Prostate gland (tissue), 2 donors: ENCODE results near the gene CP. TPM values are rescaled to one million over a fixed set of nuclear protein-coding genes. Genes with fewer than 3 reads are reported as not detected.
"Not testable (repeated sequence)": the region's sequence is repeated elsewhere in the genome, so short reads cannot be mapped to it uniquely, and the experiment has no call there.

Experiments
- DNase-seq: peaks from one replicate; pipeline ENCODE4 v3.0.0-alpha.2; 2019; ENCODE audit warnings: low spot score
- H3K27ac ChIP-seq, 2 donors: fragments of 200-600 bp; sonication (generic); 2 replicates each; pipeline ENCODE4 v1.5.1; 2017 to 2019
- H3K27me3 ChIP-seq: fragments of 200-600 bp; sonication (generic); replicated peaks from 2 replicates; pipeline ENCODE4 v1.5.1; 2019; ENCODE audit not compliant: insufficient read depth
- H3K36me3 ChIP-seq, 2 donors: fragments of 200-600 bp; sonication (generic); 1 replicate in 1 of 2; 2 replicates in 1 of 2; pipeline versions ENCODE4 v1.5.1 to v1.8.1; 2017 to 2019
- H3K4me1 ChIP-seq: fragments of 200-600 bp; sonication (generic); replicated peaks from 2 replicates; pipeline ENCODE4 v1.5.1; 2019
- H3K4me3 ChIP-seq, 2 donors: fragments of 200-600 bp; sonication (generic); 2 replicates each; pipeline ENCODE4 v1.5.1; 2017 to 2019
- H3K9me3 ChIP-seq: fragments of 200-600 bp; sonication (generic); 2 replicates; pipeline ENCODE4 v1.5.1; 2017
- CTCF ChIP-seq, 4 experiments: fragments of 200-600 bp in 2 of 4; fragments of 450-650 bp in 2 of 4; sonication (generic) in 2 of 4; IDR thresholded peaks; 1 replicate in 3 of 4; 2 replicates in 1 of 4; pipeline ENCODE4 v1.5.1; 2016 to 2019; ENCODE audit warnings: antibody characterized with exemption in 4 of 4, mild to moderate bottlenecking in 2 of 4, moderate library complexity in 2 of 4
- POLR2A ChIP-seq: fragments of 450-650 bp; IDR thresholded peaks from one replicate; pipeline ENCODE4 v1.6.1; 2016; ENCODE audit warnings: antibody characterized with exemption, mild to moderate bottlenecking
- POLR2AphosphoS5 ChIP-seq: sonication (generic); formaldehyde crosslinking; IDR thresholded peaks from one replicate; pipeline ENCODE4 v1.6.1; 2017; ENCODE audit warnings: antibody characterized with exemption
- WGBS: methylation state at CpG from one replicate; pipeline ENCODE4 v1.1.5; 2018; 5-methylcytosine and 5-hydroxymethylcytosine counted together
- intact Hi-C: fragments of 100-400 bp; cut with DNase I; formaldehyde crosslinking; loops from one replicate; pipeline ENCODE4 v1.14.2; 2022
- total RNA-seq, 2 donors: library from RNA; depleted of rRNA; stranded (reverse); fragments of >200 nt; gene quantifications; one replicate each; pipeline ENCODE4 v1.1.0, GENCODE V29; 2016

CP gene
- total RNA-seq, 2 donors from 2014 or later, result 15.2 to 32.6 TPM

- no peak overlapping the region for H3K27ac ChIP-seq
- H3K36me3 ChIP-seq, result no peaks in the 10 kb centered on the region
- intact Hi-C loops, result no loop called here
- H3K27me3 ChIP-seq, result no peaks in the 10 kb centered on the region
- WGBS, result 100% methylated on average over 1 of the region's 1 CpG
- H3K4me3 ChIP-seq, result no peak overlapping the region
- H3K9me3 ChIP-seq, result no peaks in the 10 kb centered on the region
- TF ChIP-seq POLR2A, result no peak
- TF ChIP-seq POLR2AphosphoS5, result no peak
- no peak for TF ChIP-seq CTCF (IDR thresholded peaks at IDR 0.05)
- no peaks in the 10 kb centered on the region for H3K4me1 ChIP-seq
- DNase-seq, result no peak
Observed at GRCh38 chr3:149239357-149239936, 17.8 kb upstream of the CP start.

- intact Hi-C loops, H3K4me1 ChIP-seq, H3K36me3 ChIP-seq, H3K9me3 ChIP-seq, H3K27ac ChIP-seq, H3K27me3 ChIP-seq, DNase-seq, H3K4me3 ChIP-seq: not testable (repeated sequence)
- WGBS, result 95% methylated on average over 2 of the region's 2 CpGs
Observed at GRCh38 chr3:149238268-149238667, 16.6 kb upstream of the CP start.

GRCh38 chr3:149235599-149236424 is 14.2 kb upstream of the CP start:
- intact Hi-C loops, result no loop called here
- TF ChIP-seq POLR2AphosphoS5 (no peak), CTCF (IDR thresholded peaks at IDR 0.05) (no peak), POLR2A (no peak)

GRCh38 chr3:149234671-149235245 is 13.1 kb upstream of the CP start:
- Histone ChIP-seq H3K4me3 (no peak overlapping the region), H3K4me1 (no peaks in the 10 kb centered on the region), H3K27me3 (no peaks in the 10 kb centered on the region), H3K27ac (no peak overlapping the region), H3K36me3 (no peaks in the 10 kb centered on the region), H3K9me3 (no peaks in the 10 kb centered on the region)
- 73% methylated on average over 5 of the region's 5 CpGs for WGBS
- intact Hi-C loops, result no loop called here
- TF ChIP-seq CTCF (IDR thresholded peaks at IDR 0.05) (no peak), POLR2AphosphoS5 (no peak), POLR2A (no peak)
- no peak for DNase-seq

More at GRCh38 chr3:149235599-149236424, 14.2 kb upstream of the CP start:
- Histone ChIP-seq H3K4me3 (no peak overlapping the region), H3K4me1 (no peaks in the 10 kb centered on the region), H3K27ac (no peak overlapping the region), H3K27me3 (no peaks in the 10 kb centered on the region), H3K36me3 (no peaks in the 10 kb centered on the region), H3K9me3 (no peaks in the 10 kb centered on the region)
- 83% methylated on average over 4 of the region's 4 CpGs for whole genome bisulfite sequencing
- no peak for DNase-seq

- no peaks in the 10 kb centered on the region for H3K27me3 ChIP-seq
- no peak for TF ChIP-seq CTCF (IDR thresholded peaks at IDR 0.05)
- TF ChIP-seq POLR2AphosphoS5, result no peak
- no peak for TF ChIP-seq POLR2A
- H3K4me3 ChIP-seq, result no peak overlapping the region
- H3K4me1 ChIP-seq, result no peaks in the 10 kb centered on the region
- H3K9me3 ChIP-seq, result no peaks in the 10 kb centered on the region
- no peak overlapping the region for H3K27ac ChIP-seq
- WGBS, result 79% methylated on average over 4 of the region's 4 CpGs
- no peak for DNase-seq
- no peaks in the 10 kb centered on the region for H3K36me3 ChIP-seq
- intact Hi-C loops, result no loop called here
Observed at GRCh38 chr3:149233323-149233722, 11.7 kb upstream of the CP start.
